Ascending aorta (tissue), 2 donors: ENCODE results near the gene AUTS2. TPM values are rescaled to one million over a fixed set of nuclear protein-coding genes. Genes with fewer than 3 reads are reported as not detected.

ENCODE experiments used
- DNase-seq, 2 donors: peaks; one replicate each; pipeline ENCODE4 v3.0.0-alpha.2; 2019; ENCODE audit warnings: low spot score in 2 of 2
- H3K27ac ChIP-seq, 2 donors: fragments of 200-600 bp; sonication (generic); one replicate each; pipeline ENCODE4 v1.5.1; 2016 to 2017; ENCODE audit warnings: mild to moderate bottlenecking in 1 of 2
- H3K27me3 ChIP-seq: fragments of 200-600 bp; sonication (generic); one replicate; pipeline ENCODE4 v1.5.1; 2017
- H3K36me3 ChIP-seq, 2 donors: fragments of 200-600 bp; sonication (generic); one replicate each; pipeline ENCODE4 v1.5.1; 2016
- H3K4me1 ChIP-seq, 2 donors: fragments of 200-600 bp; sonication (generic); one replicate each; pipeline ENCODE4 v1.5.1; 2016 to 2017; ENCODE audit warnings: mild to moderate bottlenecking in 1 of 2
- H3K4me3 ChIP-seq, 2 donors: fragments of 200-600 bp; sonication (generic); one replicate each; pipeline ENCODE4 v1.5.1; 2016 to 2017; ENCODE audit warnings: mild to moderate bottlenecking in 1 of 2
- H3K9me3 ChIP-seq, 2 donors: fragments of 200-600 bp; sonication (generic); one replicate each; pipeline ENCODE4 v1.5.1; 2016
- intact Hi-C: fragments of 100-400 bp; cut with DNase I; formaldehyde crosslinking; loops from one replicate; pipeline ENCODE4 v1.15.1; 2023
- total RNA-seq: library from RNA; depleted of rRNA; stranded (reverse); fragments of >200 nt; gene quantifications from one replicate; pipeline ENCODE4 v1.1.0, GENCODE V29; 2016
- TF ChIP-seq, protein P1 (sequence below), 3 experiments: fragments of 200-600 bp in 2 of 3; fragments of 450-650 bp in 1 of 3; sonication (generic) in 2 of 3; IDR thresholded peaks; one replicate each; pipeline ENCODE4 v1.5.1; 2016 to 2019; ENCODE audit warnings: antibody characterized with exemption in 3 of 3, mild to moderate bottlenecking in 1 of 3, moderate library complexity in 1 of 3

AUTS2 gene
- total RNA-seq, 1 donor from 2014 or later = 90.4 TPM

DNA sequence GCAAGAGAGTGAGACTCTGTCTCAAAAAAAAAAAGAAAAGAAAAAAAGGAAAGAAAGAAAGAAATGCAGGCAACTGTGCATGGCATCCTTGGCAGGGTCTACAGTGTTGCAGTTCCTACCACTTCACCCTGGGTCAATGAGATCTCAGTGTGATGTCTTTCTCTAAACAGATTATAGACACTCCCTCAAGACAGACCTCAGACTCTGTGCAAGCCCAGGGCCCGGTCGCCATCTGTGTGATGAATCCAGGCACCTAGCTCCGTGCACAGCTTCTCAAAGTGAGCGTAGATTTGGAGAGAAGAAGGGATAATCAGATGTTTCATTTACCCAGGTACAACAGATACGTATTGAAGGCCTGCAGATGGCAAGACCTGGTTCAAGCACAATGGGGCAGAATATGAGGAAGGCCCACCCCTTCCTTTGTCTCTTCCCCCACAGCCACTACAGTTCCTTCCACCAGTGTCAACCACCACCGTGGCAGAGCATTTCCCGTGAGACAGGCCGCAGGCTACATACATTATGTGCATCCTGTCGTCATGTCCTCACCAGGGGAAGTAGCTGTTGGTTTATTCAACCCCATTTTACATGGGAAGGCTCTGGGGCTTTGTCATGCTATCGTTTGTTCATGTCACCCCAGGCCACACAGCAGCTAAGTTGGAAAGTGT is 1062.0 kb downstream of the AUTS2 start:
- Histone ChIP-seq H3K9me3 (no peaks in the 10 kb centered on the region), H3K4me1 (no peaks in the 10 kb centered on the region), H3K4me3 (no peak overlapping the region), H3K36me3 (no peaks in the 10 kb centered on the region), H3K27me3 (no peaks in the 10 kb centered on the region), H3K27ac (no peak overlapping the region)
- intact Hi-C loops = no loop called here
- peak in 1 of 2 donors; percentile 14 for DNase-seq
- TF ChIP-seq, protein P1, sequence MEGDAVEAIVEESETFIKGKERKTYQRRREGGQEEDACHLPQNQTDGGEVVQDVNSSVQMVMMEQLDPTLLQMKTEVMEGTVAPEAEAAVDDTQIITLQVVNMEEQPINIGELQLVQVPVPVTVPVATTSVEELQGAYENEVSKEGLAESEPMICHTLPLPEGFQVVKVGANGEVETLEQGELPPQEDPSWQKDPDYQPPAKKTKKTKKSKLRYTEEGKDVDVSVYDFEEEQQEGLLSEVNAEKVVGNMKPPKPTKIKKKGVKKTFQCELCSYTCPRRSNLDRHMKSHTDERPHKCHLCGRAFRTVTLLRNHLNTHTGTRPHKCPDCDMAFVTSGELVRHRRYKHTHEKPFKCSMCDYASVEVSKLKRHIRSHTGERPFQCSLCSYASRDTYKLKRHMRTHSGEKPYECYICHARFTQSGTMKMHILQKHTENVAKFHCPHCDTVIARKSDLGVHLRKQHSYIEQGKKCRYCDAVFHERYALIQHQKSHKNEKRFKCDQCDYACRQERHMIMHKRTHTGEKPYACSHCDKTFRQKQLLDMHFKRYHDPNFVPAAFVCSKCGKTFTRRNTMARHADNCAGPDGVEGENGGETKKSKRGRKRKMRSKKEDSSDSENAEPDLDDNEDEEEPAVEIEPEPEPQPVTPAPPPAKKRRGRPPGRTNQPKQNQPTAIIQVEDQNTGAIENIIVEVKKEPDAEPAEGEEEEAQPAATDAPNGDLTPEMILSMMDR (IDR thresholded peaks at IDR 0.05) = no peak

DNA sequence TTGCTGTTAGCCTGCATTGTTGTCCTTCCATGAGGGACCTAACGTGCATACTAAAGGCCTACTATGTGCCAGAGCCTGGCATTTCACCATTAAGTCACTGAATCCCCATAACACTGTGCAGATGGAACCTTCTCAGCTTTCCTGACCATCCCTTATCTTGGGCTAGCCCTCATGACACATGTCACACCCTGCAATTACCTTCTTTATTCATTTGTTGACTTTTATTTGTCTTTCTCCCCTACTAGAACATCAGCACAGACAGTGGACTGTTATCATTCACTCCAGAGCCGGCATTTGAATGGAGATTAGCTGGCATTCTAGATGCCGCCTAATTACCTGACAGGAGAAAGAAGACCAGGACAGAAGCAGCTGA is 1062.5 kb downstream of the AUTS2 start:
- Histone ChIP-seq H3K4me1 (no peaks in the 10 kb centered on the region), H3K4me3 (no peak overlapping the region), H3K36me3 (no peaks in the 10 kb centered on the region), H3K9me3 (no peaks in the 10 kb centered on the region), H3K27ac (no peak overlapping the region), H3K27me3 (no peaks in the 10 kb centered on the region)
- DNase-seq = no peak
- intact Hi-C loops = no loop called here
- TF ChIP-seq, protein P1 (IDR thresholded peaks at IDR 0.05) = no peak

DNA sequence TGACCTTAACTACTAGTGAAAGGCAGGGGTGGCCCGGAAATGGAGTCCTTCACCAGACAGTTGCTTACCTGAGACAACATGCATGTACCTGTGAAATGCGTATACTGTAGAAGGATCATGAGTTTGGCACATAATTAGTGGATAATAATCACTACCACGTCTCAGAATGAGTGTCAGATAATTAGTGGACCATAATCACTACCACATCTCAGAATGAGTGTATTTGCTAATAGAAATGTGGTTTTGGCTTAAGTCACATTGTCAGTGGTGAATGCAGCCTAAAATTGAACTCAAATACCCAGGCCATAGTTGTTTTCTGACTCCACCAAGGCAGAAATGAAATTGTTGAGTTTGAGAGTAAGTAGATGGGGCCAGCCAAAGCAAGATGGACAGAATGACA is 1065.4 kb downstream of the AUTS2 start:
- no peaks in the 10 kb centered on the region for H3K27me3 ChIP-seq
- H3K9me3 ChIP-seq = no peaks in the 10 kb centered on the region
- no peak overlapping the region for H3K4me3 ChIP-seq
- no peak overlapping the region for H3K27ac ChIP-seq
- H3K4me1 ChIP-seq = peaks cover 0 to 9% of the 10 kb centered on the region in 2 donors
- TF ChIP-seq, protein P1 (IDR thresholded peaks at IDR 0.05) = no peak
- no peak for DNase-seq
- no peaks in the 10 kb centered on the region for H3K36me3 ChIP-seq
- intact Hi-C loops = no loop called here

DNA sequence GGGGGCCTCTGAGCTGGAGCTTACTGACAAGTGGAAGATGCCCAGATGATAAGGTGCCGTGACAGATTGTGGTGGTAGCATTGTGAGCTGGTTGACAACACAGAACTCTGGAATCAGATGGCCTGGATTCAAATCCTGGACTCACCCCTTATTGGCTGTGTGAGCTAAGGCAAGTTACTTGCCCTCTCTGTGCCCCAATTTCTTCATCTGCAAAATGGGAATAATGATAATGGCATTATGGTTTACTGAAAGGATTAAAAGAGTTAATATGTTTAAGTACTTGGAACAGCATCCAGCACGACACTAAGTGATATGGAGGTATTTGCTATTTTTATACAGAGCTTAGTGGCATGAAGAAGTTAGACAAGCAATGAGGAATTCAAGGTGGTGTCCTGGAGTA is 1067.7 kb downstream of the AUTS2 start:
- DNase-seq = no peak
- Histone ChIP-seq H3K4me3 (no peak overlapping the region), H3K9me3 (no peaks in the 10 kb centered on the region), H3K27ac (no peak overlapping the region), H3K36me3 (no peaks in the 10 kb centered on the region), H3K4me1 (peaks cover 0 to 9% of the 10 kb centered on the region in 2 donors), H3K27me3 (no peaks in the 10 kb centered on the region)
- TF ChIP-seq, protein P1 (IDR thresholded peaks at IDR 0.05) = no peak
- intact Hi-C loops = no loop called here

DNA sequence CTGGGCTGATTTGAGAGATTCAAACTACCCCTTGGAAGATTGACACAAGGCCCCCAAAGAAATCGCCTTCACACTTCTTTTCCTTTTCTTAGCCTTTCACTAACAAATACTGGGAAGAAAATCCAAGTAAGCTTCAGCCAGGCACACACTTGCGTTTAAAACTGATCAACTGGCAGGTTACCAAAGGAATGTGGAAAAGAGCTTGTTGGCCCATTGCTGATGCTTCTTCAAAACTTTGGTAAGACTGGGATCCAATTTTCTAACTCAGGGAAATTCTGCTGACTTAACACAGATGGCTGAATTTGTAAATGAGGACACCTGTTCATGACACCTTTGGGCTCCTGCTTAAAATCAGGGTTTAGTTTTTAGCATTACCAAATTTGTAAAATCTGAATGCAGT is 1069.1 kb downstream of the AUTS2 start:
- DNase-seq = no peak
- Histone ChIP-seq H3K27ac (no peak overlapping the region), H3K27me3 (no peaks in the 10 kb centered on the region), H3K4me1 (peaks cover 0 to 9% of the 10 kb centered on the region in 2 donors), H3K9me3 (no peaks in the 10 kb centered on the region), H3K4me3 (no peak overlapping the region), H3K36me3 (no peaks in the 10 kb centered on the region)
- TF ChIP-seq, protein P1 (IDR thresholded peaks at IDR 0.05) = no peak
- intact Hi-C loops = no loop called here
